Fibroblast of skin of left quadriceps (primary cell): ENCODE data around the gene RASGRP2.

ENCODE experiments used
- DNase-seq, 2 experiments: peaks; one replicate each; pipeline ENCODE4 v3.0.0-alpha.2; 2013; ENCODE audit warnings: low read depth in 2 of 2

Gene RASGRP2

GRCh38 chr11:64771861-64772260 lies 27.9 kb upstream of the RASGRP2 start:
- DNase-seq = no peak

- DNase-seq = no peak
Measured at GRCh38 chr11:64770120-64770519, 26.2 kb upstream of the RASGRP2 start.

GRCh38 chr11:64769283-64769682 lies 25.3 kb upstream of the RASGRP2 start:
- no peak for DNase-seq

GRCh38 chr11:64768300-64768694 lies 24.4 kb upstream of the RASGRP2 start:
- no peak for DNase-seq

GRCh38 chr11:64767344-64768299 lies 23.7 kb upstream of the RASGRP2 start:
- peak; percentile 32 to 42 for DNase-seq

GRCh38 chr11:64766881-64767280 lies 22.9 kb upstream of the RASGRP2 start:
- DNase-seq = no peak

GRCh38 chr11:64765851-64766665 lies 22.1 kb upstream of the RASGRP2 start:
- no peak for DNase-seq

GRCh38 chr11:64765291-64765850 lies 21.4 kb upstream of the RASGRP2 start:
- no peak for DNase-seq

- no peak for DNase-seq
Measured at GRCh38 chr11:64764753-64765152, 20.8 kb upstream of the RASGRP2 start.

- DNase-seq = no peak
Measured at GRCh38 chr11:64764040-64764611, 20.2 kb upstream of the RASGRP2 start.

- DNase-seq = no peak
Measured at GRCh38 chr11:64763526-64764039, 19.6 kb upstream of the RASGRP2 start.

GRCh38 chr11:64762674-64763525 lies 19.0 kb upstream of the RASGRP2 start:
- peak; percentile 32 to 35 for DNase-seq

- DNase-seq = no peak
Measured at GRCh38 chr11:64762277-64762673, 18.3 kb upstream of the RASGRP2 start.

- no peak for DNase-seq
Measured at GRCh38 chr11:64760759-64761420, 16.9 kb upstream of the RASGRP2 start.

- DNase-seq = no peak
Measured at GRCh38 chr11:64759722-64760719, 16.1 kb upstream of the RASGRP2 start, which contains the start of gene PYGM. TSS of gene PYGM (minus strand) at chr11:64759974. CDS start at chr11:64759898, 76 bp downstream.

- DNase-seq = no peak
Measured at GRCh38 chr11:64759131-64759721, 15.3 kb upstream of the RASGRP2 start.

GRCh38 chr11:64758330-64759079 lies 14.6 kb upstream of the RASGRP2 start:
- no peak for DNase-seq
